GM12891 (cell line): ENCODE data around the gene GHR.

ENCODE experiments used
- POLR2AphosphoS5 ChIP-seq: IDR thresholded peaks from 2 replicates; pipeline ENCODE4 v1.6.1; 2011; ENCODE audit warnings: low read depth, low read length, control low read depth
- TAF1 ChIP-seq: IDR thresholded peaks from 2 replicates; pipeline ENCODE4 v1.6.1; 2011; ENCODE audit warnings: low read depth, low read length, control low read depth

DNA sequence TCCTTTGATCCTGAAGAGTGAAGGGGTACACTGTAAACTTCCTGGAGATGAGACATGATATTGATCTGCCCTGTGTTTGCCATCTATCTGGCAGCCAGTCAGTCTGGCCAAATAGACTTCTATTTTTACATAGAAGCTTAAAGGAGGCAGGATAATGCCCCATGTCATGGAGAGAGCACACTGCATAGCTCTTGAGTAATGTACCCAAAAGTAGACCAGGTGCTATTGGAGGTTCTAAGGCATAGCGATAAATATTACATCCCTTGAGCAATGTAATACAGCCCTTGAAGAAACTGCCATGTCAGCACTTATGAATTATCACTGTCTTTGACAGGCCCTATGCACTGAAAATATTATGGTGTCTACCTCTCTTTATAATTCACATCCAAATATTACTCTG lies 131.8 kb downstream of the GHR start:
- no peak for TF ChIP-seq POLR2AphosphoS5
- no peak for TF ChIP-seq TAF1
